Stimulated activated CD8-positive, alpha-beta memory T cell treated with anti-CD3 and anti-CD28 coated beads, Interleukin-15, amount 100 ng/mL, for 48 hours (primary cell): Measurements from ENCODE around the gene FOXN4.

ENCODE experiments used
- DNase-seq, 2 donors: peaks; one replicate each; pipeline ENCODE4 v3.0.0-alpha.2; 2020; ENCODE audit warnings: low read depth in 2 of 2

The FOXN4 gene

GRCh38 chr12:109258607-109259544 is 50.2 kb downstream of the FOXN4 start:
- DNase-seq: no peak

- DNase-seq: no peak
Observed at GRCh38 chr12:109258201-109258600, 50.9 kb downstream of the FOXN4 start.

DNA sequence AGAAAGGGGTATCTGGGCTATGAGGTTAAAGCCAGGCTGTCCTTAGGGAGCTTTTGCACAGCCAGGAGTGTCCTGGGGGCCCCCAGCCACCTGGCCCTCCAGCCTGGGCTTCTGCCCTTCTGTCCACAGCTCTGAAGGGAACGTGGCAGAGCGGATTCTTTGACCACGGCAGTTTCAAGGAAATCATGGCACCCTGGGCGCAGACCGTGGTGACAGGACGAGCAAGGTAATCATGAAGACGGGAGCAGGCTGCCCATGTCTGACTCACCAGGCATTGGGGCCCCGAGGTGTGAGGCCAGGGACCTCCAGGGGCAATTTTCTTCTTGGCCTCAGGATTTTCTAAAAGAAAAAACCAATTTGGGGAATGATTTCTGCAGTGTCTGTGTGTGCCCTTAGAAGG is 53.1 kb downstream of the FOXN4 start:
- DNase-seq: no peak

DNA sequence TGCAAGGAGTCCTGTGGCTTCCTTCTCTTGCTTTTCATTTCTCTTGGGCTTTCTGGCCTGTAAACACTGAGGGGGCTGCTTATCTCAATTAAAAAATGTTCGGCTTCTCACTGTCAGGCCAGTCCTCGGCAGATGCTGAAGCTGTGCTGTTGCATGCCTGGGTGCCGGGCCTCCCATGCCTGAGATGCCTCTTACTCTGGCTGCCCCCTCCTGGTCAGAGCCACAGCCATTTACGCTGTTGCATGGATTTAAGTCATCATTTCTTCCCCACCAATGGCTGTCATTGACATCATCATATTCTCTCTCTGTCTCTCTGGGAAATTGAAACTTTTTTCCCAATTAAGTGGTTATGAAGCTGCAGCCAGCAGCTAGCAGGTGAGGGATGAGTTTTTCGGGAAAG is 53.7 kb downstream of the FOXN4 start:
- DNase-seq: no peak

- no peak for DNase-seq
Observed at GRCh38 chr12:109253913-109254544, 55.1 kb downstream of the FOXN4 start.

- DNase-seq: no peak
Observed at GRCh38 chr12:109252799-109253198, 56.3 kb downstream of the FOXN4 start.

- DNase-seq: no peak
Observed at GRCh38 chr12:109250523-109250922, 58.6 kb downstream of the FOXN4 start.

DNA sequence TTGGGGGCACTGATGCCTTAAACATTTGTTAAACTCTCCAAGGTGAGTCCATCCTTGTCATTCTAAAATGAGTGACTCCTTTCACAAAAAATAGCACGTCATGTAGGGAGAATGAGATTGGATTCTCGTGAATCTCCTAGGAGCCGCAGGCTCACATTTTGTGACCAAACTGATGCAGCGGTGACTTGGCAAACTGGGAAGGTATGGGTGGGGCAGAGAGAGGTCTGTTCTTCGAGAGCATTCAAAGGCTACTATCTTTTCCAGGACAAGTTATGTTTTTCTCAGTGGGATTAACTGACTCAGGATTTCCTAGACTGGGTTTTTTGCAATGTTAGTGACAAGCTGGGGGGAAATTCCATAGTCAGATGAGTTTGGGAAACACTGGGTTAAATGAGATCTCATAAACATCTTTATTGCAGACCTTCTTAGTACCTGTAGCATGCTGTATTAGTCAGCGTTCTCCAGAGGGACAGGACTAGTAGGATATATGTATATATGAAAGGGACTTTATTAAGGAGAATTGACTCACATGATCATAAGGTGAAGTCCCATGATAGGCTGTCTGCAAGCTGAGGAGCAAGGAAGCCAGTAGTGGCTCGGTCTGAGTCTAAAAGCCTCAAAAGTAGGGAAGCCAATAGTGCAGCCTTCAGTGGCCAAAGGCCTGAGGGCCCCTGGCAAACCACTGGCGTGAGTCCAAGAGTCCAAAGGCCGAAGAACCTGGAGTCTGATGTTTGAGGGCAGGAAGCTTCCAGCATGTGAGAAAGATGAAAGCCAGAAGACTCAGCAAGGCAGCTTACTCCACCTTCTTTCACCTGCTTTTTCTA is 61.0 kb downstream of the FOXN4 start:
- DNase-seq: no peak

- DNase-seq: no peak
Observed at GRCh38 chr12:109246221-109246620, 62.9 kb downstream of the FOXN4 start.

- no peak for DNase-seq
Observed at GRCh38 chr12:109244073-109244472, 65.0 kb downstream of the FOXN4 start.

GRCh38 chr12:109241936-109242335 is 67.1 kb downstream of the FOXN4 start:
- no peak for DNase-seq

DNA sequence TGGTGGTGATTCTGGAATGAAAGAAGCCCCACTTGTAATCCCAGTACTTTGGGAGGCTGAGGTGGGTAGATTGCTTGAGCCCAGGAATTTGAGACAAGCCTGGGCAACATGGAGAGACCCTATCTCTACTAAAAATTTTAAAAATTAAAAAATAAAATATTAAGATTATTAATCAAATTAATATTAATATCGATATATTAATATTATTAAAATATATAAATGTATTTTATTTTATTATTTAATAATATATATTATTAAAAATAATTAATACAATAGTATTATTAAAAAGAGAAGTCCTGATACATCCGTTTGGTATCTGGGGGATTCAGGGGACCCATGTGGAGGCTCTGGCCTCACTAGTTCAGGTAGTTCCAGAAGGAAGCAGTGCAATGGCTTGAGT is 68.7 kb downstream of the FOXN4 start:
- DNase-seq: no peak

- no peak for DNase-seq
Observed at GRCh38 chr12:109239691-109240090, 69.4 kb downstream of the FOXN4 start.

- DNase-seq: no peak
Observed at GRCh38 chr12:109239179-109239578, 69.9 kb downstream of the FOXN4 start.

- no peak for DNase-seq
Observed at GRCh38 chr12:109236257-109236656, 72.8 kb downstream of the FOXN4 start.

DNA sequence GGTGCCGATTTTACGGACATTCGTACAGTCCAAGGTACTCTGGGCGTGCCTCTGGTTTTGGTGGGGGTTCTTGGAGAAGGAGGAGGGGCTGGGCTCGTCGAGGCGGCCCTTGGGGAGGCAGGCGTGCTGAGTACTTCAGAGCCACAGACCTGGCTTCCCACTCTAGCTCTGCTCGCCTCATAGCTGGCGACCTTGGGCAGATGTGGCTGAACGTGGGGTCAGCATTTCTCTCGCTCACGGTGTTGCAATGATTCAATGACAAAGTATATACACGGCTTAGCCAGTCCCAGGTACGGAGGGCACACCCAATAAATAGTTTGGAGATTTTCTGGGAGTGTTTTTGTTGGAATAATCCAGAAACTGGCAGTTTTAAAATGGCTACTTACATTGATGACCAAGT is 75.1 kb downstream of the FOXN4 start:
- DNase-seq: no peak

DNA sequence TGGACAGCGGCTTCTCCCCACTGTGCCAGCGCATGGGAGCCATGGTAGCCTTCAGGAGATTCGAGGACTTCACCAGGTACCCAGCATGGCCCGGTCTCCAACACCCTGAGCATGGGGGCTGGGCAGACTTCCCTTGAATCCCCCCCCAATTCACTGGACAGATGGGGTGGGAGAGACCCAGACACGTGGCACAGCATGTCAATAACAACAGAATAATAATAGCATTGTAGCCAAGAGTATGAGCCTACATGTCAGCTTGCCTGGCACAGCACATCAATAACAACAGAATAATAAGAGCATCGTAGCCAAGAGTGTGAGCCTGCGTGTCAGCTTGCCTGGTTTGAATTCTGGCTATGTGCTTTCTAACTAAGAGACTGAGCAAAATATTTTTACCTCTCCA is 76.4 kb downstream of the FOXN4 start:
- no peak for DNase-seq

DNA sequence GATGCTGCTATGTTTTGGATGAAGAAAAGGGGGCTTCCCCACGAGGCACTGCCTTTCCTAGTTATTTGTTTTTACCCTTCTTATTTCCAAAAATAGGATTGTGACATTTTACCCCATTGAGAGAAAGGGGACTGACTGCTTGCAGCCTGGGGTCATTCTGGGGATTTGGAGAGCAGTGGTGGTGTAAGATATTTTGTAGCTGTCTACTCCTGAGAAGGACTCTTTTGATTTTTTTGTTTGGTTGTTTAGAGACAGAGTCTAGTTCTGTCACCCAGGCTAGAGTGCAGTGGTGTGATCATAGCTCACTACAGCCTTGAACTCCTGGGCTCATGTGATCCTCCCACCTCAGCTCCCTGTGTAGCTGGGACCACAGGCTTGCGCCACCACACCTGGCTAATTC is 78.9 kb downstream of the FOXN4 start:
- DNase-seq: no peak

GRCh38 chr12:109228664-109229063 is 80.4 kb downstream of the FOXN4 start:
- no peak for DNase-seq
